PC-9 (cell line): ENCODE results near the gene PCNT. TPM values are rescaled to one million over a fixed set of nuclear protein-coding genes. Genes with fewer than 3 reads are reported as not detected.

ENCODE experiments used
- BruUV-seq: library from RNA; stranded (reverse); fragments of 400-500 nt; replicated peaks from 2 replicates; lab custom pipeline; 2021; lab: Mats Ljungman, UMichigan
- CTCF ChIA-PET: fragments of 300-600 bp; sonication (Branson Sonifier 250); formaldehyde crosslinking; loops from one replicate; lab custom pipeline; 2022; ENCODE audit warnings: antibody characterized with exemption; lab: Charles Lee
- POLR2A ChIA-PET: fragments of 300-600 bp; sonication (Branson Sonifier 250); formaldehyde crosslinking; loops from one replicate; lab custom pipeline; 2022; ENCODE audit warnings: antibody characterized with exemption; ENCODE audit not compliant: unreplicated experiment; lab: Charles Lee
- DNase-seq, 2 experiments: peaks; one replicate each; pipeline versions ENCODE4 v3.0.0 to v3.0.0-alpha.2; 2015 to 2022; ENCODE audit warnings: mixed read lengths in 1 of 2
- H2AFZ ChIP-seq: fragments of 200-600 bp; sonication (generic); 2 replicates; pipeline ENCODE4 v1.8.1; 2017; ENCODE audit warnings: antibody characterized with exemption
- H3F3A ChIP-seq: fragments of 200-600 bp; sonication (generic); 2 replicates; pipeline ENCODE4 v1.8.1; 2017; ENCODE audit warnings: antibody characterized with exemption, mild to moderate bottlenecking, low read depth; ENCODE audit not compliant: insufficient read depth
- H3K27ac ChIP-seq: fragments of 200-600 bp; sonication (generic); 2 replicates; pipeline ENCODE4 v1.6.1; 2016; ENCODE audit warnings: mixed run types
- H3K27me3 ChIP-seq: fragments of 200-600 bp; sonication (generic); 2 replicates; pipeline ENCODE4 v1.6.1; 2016; ENCODE audit warnings: low read depth, mixed run types; ENCODE audit not compliant: insufficient read depth
- H3K36me3 ChIP-seq: fragments of 200-600 bp; sonication (generic); 2 replicates; pipeline ENCODE4 v1.6.1; 2016; ENCODE audit warnings: low read depth, mixed run types
- H3K4me1 ChIP-seq: fragments of 200-600 bp; sonication (generic); replicated peaks from 2 replicates; pipeline ENCODE4 v1.6.1; 2016; ENCODE audit warnings: mixed run types; ENCODE audit not compliant: insufficient read depth
- H3K4me2 ChIP-seq: fragments of 200-600 bp; sonication (generic); 2 replicates; pipeline ENCODE4 v1.6.1; 2017; ENCODE audit warnings: mixed run types
- H3K4me3 ChIP-seq: fragments of 200-600 bp; sonication (generic); 2 replicates; pipeline ENCODE4 v1.6.1; 2016; ENCODE audit warnings: mixed run types
- H3K79me2 ChIP-seq: fragments of 200-600 bp; sonication (generic); 2 replicates; pipeline ENCODE4 v1.6.1; 2017; ENCODE audit warnings: low read depth, mixed run types
- H3K9me2 ChIP-seq: fragments of 200-600 bp; sonication (generic); 2 replicates; pipeline ENCODE4 v1.8.1; 2017; ENCODE audit warnings: mild to moderate bottlenecking; ENCODE audit not compliant: insufficient read depth
- H3K9me3 ChIP-seq: fragments of 200-600 bp; sonication (generic); 2 replicates; pipeline ENCODE4 v1.8.1; 2016; ENCODE audit warnings: low read depth; ENCODE audit not compliant: insufficient read depth
- H4K20me1 ChIP-seq: fragments of 200-600 bp; sonication (generic); 2 replicates; pipeline ENCODE4 v1.8.1; 2017; ENCODE audit not compliant: insufficient read depth
- EZH2 ChIP-seq: fragments of 200-600 bp; sonication (generic); IDR thresholded peaks from 2 replicates; pipeline ENCODE4 v1.8.0; 2017; ENCODE audit warnings: antibody characterized with exemption, low read depth
- intact Hi-C: fragments of 100-400 bp; cut with micrococcal nuclease; formaldehyde crosslinking; loops from one replicate; pipeline ENCODE4 v1.10.0; 2022; ENCODE audit not compliant: unreplicated experiment
- total RNA-seq: library from RNA; stranded (reverse); gene quantifications from 2 replicates; pipeline ENCODE4 v1.2.3, GENCODE V29; 2021
- TF ChIP-seq, protein P1 (sequence below): fragments of 200-600 bp; sonication (generic); conservative IDR thresholded peaks from 2 replicates; pipeline ENCODE4 v1.6.1; 2017; ENCODE audit warnings: mixed run types, antibody characterized with exemption, mild to moderate bottlenecking, moderate library complexity

PCNT gene
- total RNA-seq, 1 experiment from 2014 or later = 33.4 TPM

DNA sequence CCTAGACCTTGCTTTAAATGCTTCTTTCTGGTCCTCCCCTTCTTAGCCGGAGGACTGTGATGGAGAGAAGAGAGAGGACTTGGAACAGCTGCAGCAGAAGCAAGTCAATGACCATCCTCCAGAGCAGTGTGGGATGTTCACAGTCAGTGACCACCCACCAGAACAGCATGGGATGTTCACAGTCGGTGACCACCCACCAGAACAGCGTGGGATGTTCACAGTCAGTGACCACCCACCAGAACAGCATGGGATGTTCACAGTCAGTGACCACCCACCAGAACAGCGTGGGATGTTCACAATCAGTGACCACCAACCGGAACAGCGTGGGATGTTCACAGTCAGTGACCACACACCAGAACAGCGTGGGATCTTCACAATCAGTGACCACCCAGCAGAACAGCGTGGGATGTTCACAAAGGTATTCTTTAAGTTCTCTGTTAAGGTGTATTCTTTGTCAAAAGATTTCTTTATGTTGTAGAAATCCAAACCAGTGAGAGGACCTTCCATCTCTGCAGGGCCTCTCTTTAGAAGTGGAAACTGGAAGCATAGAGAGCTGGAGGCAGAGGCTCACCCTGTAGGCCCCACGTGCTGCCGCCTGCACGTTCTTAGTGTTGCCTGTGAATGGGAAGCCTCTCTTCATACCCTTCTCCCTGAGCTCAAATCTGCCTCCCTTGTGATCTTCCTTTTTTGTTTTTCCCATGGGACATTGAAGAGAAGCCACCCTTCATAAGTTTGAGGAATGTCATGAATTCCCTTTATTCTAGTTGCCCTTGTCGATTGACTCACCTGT is 10.6 kb downstream of the PCNT start:
- POLR2A ChIA-PET = no interaction called here

DNA sequence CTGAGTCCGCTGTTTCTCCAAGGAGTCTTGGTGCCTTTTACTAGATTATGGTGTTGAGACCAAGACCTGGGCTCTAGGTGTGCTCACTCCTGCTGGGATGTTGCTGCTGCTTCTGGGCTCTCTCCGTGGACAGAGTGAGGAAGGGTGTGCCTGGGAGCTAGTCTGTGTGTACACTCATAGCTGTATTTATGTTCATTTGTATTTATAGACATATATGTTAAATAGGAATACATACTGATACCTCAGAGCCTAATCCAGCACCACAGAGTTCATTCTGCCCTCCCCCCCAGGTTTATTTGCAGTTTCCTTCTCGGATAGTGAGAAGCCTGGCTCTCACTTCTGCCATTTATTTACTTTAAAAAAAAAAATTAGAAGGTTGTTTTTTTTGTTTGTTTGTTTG is 12.6 kb downstream of the PCNT start:
- no peaks in the 10 kb centered on the region for H3K9me2 ChIP-seq
- TF ChIP-seq EZH2 = no peak
- TF ChIP-seq, protein P1, sequence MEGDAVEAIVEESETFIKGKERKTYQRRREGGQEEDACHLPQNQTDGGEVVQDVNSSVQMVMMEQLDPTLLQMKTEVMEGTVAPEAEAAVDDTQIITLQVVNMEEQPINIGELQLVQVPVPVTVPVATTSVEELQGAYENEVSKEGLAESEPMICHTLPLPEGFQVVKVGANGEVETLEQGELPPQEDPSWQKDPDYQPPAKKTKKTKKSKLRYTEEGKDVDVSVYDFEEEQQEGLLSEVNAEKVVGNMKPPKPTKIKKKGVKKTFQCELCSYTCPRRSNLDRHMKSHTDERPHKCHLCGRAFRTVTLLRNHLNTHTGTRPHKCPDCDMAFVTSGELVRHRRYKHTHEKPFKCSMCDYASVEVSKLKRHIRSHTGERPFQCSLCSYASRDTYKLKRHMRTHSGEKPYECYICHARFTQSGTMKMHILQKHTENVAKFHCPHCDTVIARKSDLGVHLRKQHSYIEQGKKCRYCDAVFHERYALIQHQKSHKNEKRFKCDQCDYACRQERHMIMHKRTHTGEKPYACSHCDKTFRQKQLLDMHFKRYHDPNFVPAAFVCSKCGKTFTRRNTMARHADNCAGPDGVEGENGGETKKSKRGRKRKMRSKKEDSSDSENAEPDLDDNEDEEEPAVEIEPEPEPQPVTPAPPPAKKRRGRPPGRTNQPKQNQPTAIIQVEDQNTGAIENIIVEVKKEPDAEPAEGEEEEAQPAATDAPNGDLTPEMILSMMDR = no peak
- H3K27ac ChIP-seq = no peak overlapping the region
- no TSS peak for BruUV-seq
- ChIA-PET CTCF (no interaction called here), POLR2A (no interaction called here)
- no peaks in the 10 kb centered on the region for H3F3A ChIP-seq
- H3K36me3 ChIP-seq = no peaks in the 10 kb centered on the region; the same call in 1 of the 2 replicates
- H4K20me1 ChIP-seq = no peaks in the 10 kb centered on the region
- H3K4me2 ChIP-seq = no peak overlapping the region
- no peaks in the 10 kb centered on the region for H3K4me1 ChIP-seq
- no peaks in the 10 kb centered on the region for H3K9me3 ChIP-seq
- no peaks in the 10 kb centered on the region for H3K27me3 ChIP-seq
- H2AFZ ChIP-seq = no peak overlapping the region
- no peak for DNase-seq
- intact Hi-C loops = no loop called here
- H3K4me3 ChIP-seq = no peak overlapping the region
- H3K79me2 ChIP-seq = peaks cover 2% of the 10 kb centered on the region; the same call in 1 of the 2 replicates

More for the DNA sequence above, 10.6 kb downstream of the PCNT start:
- Histone ChIP-seq H3K4me1 (no peaks in the 10 kb centered on the region), H3K4me2 (no peak overlapping the region), H3K9me2 (no peaks in the 10 kb centered on the region), H3K27me3 (no peaks in the 10 kb centered on the region), H3K79me2 (peaks cover 6% of the 10 kb centered on the region), H3K27ac (no peak overlapping the region), H3K4me3 (no peak overlapping the region), H3K36me3 (no peaks in the 10 kb centered on the region), H2AFZ (no peak overlapping the region), H3K9me3 (no peaks in the 10 kb centered on the region), H4K20me1 (peaks cover 4% of the 10 kb centered on the region; the same call in 1 of the 2 replicates), H3F3A (no peaks in the 10 kb centered on the region)
- CTCF ChIA-PET = no interaction called here
- no peak for TF ChIP-seq EZH2
- TF ChIP-seq, protein P1 = no peak
- intact Hi-C loops = no loop called here
- no peak for DNase-seq
- BruUV-seq = no TSS peak

DNA sequence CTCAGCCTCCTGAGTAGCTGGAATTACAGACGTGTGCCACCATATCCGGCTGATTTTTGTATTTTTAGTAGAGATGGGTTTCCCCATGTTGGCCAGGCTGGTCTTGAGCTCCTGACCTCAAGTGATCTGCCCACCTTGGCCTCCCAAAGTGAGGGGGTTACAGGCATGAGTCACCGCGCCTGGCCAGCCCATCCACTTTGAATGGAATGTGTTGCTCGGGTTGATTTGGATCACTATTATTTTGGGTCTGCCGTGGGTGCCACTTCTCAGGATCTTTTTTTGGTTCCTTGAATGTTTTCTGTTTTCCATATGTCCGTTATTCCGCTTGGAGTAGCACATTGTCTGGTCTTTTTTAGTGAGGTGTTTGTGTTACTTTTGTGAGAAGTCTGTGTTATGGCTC is 17.0 kb downstream of the PCNT start:
- Histone ChIP-seq H3K79me2 (no peaks in the 10 kb centered on the region; the same call in 1 of the 2 replicates), H3K27ac (no peak overlapping the region), H3K4me1 (no peaks in the 10 kb centered on the region), H3F3A (no peaks in the 10 kb centered on the region), H3K36me3 (no peaks in the 10 kb centered on the region; the same call in 1 of the 2 replicates), H2AFZ (no peak overlapping the region), H3K9me3 (no peaks in the 10 kb centered on the region; the same call in 1 of the 2 replicates), H3K9me2 (no peaks in the 10 kb centered on the region), H3K4me2 (no peak overlapping the region), H3K27me3 (no peaks in the 10 kb centered on the region), H3K4me3 (no peak overlapping the region), H4K20me1 (no peaks in the 10 kb centered on the region)
- CTCF ChIA-PET = no interaction called here
- BruUV-seq = no TSS peak
- TF ChIP-seq, protein P1 = no peak
- no peak for TF ChIP-seq EZH2
- intact Hi-C loops = no loop called here
- POLR2A ChIA-PET = no interaction called here
- no peak for DNase-seq
